Measurements from ENCODE around the gene WDFY3.

DNA sequence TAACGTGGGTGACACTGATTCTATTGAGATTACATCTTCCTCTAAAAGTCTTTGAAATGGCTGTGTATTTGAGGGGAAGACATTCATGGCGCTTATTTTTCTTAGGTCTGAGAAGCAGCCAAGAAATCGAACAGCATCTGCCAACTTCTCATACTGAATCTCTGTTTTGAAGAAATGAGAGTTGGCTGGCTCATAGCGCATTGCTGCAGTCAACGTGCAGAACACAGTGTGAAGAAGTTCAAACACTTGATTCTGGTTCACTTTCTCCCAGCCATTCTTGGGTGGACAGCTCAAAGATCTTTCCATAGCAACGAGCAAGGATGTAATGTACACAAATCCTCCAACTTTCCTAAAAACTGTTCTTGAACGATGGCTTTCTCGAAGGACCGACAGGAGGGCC, 156.5 kb downstream of the WDFY3 start:
- TF ChIP-seq, protein P1, sequence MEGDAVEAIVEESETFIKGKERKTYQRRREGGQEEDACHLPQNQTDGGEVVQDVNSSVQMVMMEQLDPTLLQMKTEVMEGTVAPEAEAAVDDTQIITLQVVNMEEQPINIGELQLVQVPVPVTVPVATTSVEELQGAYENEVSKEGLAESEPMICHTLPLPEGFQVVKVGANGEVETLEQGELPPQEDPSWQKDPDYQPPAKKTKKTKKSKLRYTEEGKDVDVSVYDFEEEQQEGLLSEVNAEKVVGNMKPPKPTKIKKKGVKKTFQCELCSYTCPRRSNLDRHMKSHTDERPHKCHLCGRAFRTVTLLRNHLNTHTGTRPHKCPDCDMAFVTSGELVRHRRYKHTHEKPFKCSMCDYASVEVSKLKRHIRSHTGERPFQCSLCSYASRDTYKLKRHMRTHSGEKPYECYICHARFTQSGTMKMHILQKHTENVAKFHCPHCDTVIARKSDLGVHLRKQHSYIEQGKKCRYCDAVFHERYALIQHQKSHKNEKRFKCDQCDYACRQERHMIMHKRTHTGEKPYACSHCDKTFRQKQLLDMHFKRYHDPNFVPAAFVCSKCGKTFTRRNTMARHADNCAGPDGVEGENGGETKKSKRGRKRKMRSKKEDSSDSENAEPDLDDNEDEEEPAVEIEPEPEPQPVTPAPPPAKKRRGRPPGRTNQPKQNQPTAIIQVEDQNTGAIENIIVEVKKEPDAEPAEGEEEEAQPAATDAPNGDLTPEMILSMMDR (IDR thresholded peaks at IDR 0.05), result no peak
- TF ChIP-seq EP300 (IDR thresholded peaks at IDR 0.05), result no peak

Measured in sigmoid colon (tissue), 4 donors.